ENCODE data around the gene FOXP1.

The FOXP1 gene

DNA sequence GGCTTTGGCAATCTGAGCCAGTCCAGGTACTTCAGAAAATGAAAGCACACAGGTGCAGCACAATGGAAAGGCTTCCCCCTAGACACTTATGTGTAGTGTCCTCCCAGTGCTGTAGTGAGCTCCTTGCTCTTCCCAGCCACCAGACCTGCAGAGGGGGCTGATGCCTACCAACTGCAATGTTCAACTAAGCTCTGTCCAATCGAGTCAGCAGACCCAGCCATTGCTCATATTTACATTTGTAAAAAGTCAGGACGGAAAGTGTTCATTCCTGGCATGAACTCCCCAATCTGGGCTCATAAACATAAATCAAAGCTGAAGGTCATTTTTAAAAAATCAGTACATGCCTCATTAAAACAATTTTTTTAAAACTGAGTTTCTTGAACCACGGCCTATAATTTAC, 73.0 kb downstream of the FOXP1 start:
- Histone ChIP-seq H3K4me3 (replicated peaks; ENCODE audit: low read depth, low read length) (no peak overlapping the region), H3K27me3 (replicated peaks; ENCODE audit: control insufficient read depth, insufficient read depth, low read length) (no peaks in the 10 kb centered on the region; the same call in 1 of the 2 replicates), H3K36me3 (ENCODE audit: control insufficient read depth, insufficient read depth, low read length) (no peaks in the 10 kb centered on the region)
- TF ChIP-seq CTCF (IDR thresholded peaks at IDR 0.05; ENCODE audit: insufficient read depth, low read length, poor library complexity, severe bottlenecking), result no peak
- DNase-seq (ENCODE audit: extremely low read depth, insufficient read length), result no peak

DNA sequence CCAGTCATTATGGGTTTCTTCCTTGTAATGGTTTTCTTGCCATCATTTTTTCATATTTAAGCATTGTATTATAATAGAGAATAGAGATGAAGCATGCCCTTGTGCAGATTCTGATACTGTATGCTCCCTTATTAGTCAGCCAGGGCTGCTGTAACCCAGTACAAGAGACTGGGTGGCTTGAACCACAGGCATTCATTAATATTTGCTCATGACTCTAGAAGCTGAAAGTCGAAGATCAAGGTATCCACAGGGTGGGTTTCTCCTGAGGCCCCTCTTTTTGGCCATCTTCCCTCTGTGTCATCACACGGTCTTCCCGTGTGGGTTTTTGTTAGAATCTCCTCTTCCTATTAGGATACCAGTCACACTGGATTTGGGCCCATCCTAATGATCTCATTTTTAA, 74.5 kb downstream of the FOXP1 start:
- no peak for DNase-seq (ENCODE audit: extremely low read depth, insufficient read length)
- no peaks in the 10 kb centered on the region for H3K36me3 ChIP-seq (ENCODE audit: control insufficient read depth, insufficient read depth, low read length)
- no peaks in the 10 kb centered on the region; the same call in 1 of the 2 replicates for H3K27me3 ChIP-seq (replicated peaks; ENCODE audit: control insufficient read depth, insufficient read depth, low read length)
- no peak overlapping the region for H3K4me3 ChIP-seq (replicated peaks; ENCODE audit: low read depth, low read length)
- TF ChIP-seq CTCF (IDR thresholded peaks at IDR 0.05; ENCODE audit: insufficient read depth, low read length, poor library complexity, severe bottlenecking), result no peak

GRCh38 chr3:71505767-71506350, 77.7 kb downstream of the FOXP1 start:
- Histone ChIP-seq H3K27me3 (replicated peaks; ENCODE audit: control insufficient read depth, insufficient read depth, low read length) (no peaks in the 10 kb centered on the region; the same call in 1 of the 2 replicates), H3K36me3 (ENCODE audit: control insufficient read depth, insufficient read depth, low read length) (no peaks in the 10 kb centered on the region), H3K4me3 (replicated peaks; ENCODE audit: low read depth, low read length) (no peak overlapping the region)
- no peak for TF ChIP-seq CTCF (IDR thresholded peaks at IDR 0.05; ENCODE audit: insufficient read depth, low read length, poor library complexity, severe bottlenecking)
- no peak for DNase-seq (ENCODE audit: extremely low read depth, insufficient read length)

DNA sequence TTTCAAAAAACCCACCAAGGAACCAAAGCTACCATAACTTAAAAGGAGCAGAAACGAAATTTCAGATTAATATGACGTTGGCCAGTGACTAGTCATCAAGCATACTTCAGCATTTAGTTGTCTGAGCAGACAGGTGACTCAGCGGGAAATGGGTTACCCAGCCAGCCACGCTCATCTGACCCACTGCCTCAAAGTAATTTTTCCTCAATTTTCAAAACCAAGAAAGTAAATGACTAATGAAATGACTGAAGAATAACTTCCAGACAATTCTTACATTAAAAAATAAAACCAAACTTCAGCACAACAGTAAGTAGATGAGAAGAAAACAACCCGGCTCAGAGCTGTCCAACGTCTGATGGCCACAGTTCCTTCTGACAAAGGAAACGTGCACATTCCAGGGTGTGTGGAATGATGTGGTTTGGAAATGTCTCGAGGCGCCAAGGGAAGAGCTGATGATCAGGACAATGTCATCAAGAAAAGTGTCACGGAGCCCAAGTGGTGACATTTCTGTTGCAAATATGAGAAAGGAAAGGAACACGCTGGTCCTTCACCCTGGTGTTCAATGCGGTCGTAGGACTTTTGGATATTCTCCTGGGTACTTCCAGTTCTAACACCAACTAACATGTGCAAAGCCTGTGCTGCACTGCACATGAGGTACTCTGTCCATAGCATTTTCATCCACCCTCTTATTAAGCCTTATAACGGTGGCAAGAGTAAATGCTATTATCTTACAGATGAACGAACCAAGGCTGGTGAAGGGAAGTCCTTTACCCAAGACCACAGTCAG, 79.1 kb downstream of the FOXP1 start:
- Histone ChIP-seq H3K4me3 (replicated peaks; ENCODE audit: low read depth, low read length) (no peak overlapping the region), H3K27me3 (replicated peaks; ENCODE audit: control insufficient read depth, insufficient read depth, low read length) (no peaks in the 10 kb centered on the region; the same call in none of the 2 replicates), H3K36me3 (ENCODE audit: control insufficient read depth, insufficient read depth, low read length) (no peaks in the 10 kb centered on the region)
- TF ChIP-seq CTCF (IDR thresholded peaks at IDR 0.05; ENCODE audit: insufficient read depth, low read length, poor library complexity, severe bottlenecking), result no peak
- no peak for DNase-seq (ENCODE audit: extremely low read depth, insufficient read length)

GRCh38 chr3:71503525-71504249, 79.8 kb downstream of the FOXP1 start:
- H3K36me3 ChIP-seq (ENCODE audit: control insufficient read depth, insufficient read depth, low read length), result no peaks in the 10 kb centered on the region
- H3K27me3 ChIP-seq (replicated peaks; ENCODE audit: control insufficient read depth, insufficient read depth, low read length), result no peaks in the 10 kb centered on the region; the same call in none of the 2 replicates
- TF ChIP-seq CTCF (IDR thresholded peaks at IDR 0.05; ENCODE audit: insufficient read depth, low read length, poor library complexity, severe bottlenecking), result no peak
- H3K4me3 ChIP-seq (replicated peaks; ENCODE audit: low read depth, low read length), result no peak overlapping the region
- no peak for DNase-seq (ENCODE audit: extremely low read depth, insufficient read length)
